ENCODE results near the gene KIRREL3.

KIRREL3 gene

GRCh38 chr11:126942146-126942545 is 58.4 kb downstream of the KIRREL3 start:
- no peak for TF ChIP-seq CTCF (conservative IDR thresholded peaks at IDR 0.05)
- H3K27ac ChIP-seq: peak overlapping the region; percentile 91

DNA sequence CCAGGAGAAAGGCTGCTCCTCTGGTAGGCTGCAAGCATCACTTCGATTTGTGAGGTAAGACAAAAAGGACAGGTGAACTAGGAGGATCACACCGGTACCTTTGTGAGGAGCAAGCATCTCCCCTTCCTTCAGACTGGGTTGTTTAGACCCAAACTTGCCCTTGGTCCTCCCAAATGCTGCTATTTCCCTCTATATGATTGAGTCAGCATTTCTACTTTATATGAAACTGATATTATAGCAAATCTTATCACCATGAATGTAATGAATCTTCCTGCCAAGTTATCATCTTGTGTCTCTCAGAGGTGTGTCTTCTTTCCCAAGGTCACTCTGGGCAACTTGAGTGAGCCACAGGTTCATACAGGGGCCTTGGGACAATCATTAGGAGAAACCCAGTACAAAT is 61.0 kb downstream of the KIRREL3 start:
- TF ChIP-seq CTCF (conservative IDR thresholded peaks at IDR 0.05): no peak
- H3K27ac ChIP-seq: no peak overlapping the region

DNA sequence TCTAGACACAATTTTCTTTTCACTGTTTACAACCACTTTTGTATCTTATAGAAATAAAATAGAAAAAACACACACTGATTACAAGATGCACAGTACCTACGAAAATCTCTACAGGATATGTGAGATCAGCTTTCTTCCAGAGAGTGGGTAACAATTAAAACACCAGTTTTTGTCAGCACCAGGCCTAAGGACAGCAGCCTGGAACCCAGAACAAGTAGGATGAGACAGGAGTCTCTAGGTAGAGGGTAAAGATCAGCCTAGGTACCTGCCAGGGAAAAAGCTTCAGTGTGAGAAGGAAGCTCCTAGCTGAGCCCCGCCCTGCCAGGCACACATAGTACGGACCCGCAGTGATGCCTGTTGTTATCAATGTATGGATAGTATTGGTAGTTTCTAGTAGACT is 61.9 kb downstream of the KIRREL3 start:
- TF ChIP-seq CTCF (conservative IDR thresholded peaks at IDR 0.05): no peak

GRCh38 chr11:126930091-126930841 is 70.3 kb downstream of the KIRREL3 start:
- H3K27ac ChIP-seq: no peak overlapping the region
- TF ChIP-seq CTCF (conservative IDR thresholded peaks at IDR 0.05): no peak

More for the DNA sequence above, 61.9 kb downstream of the KIRREL3 start:
- no peak overlapping the region for H3K27ac ChIP-seq

GRCh38 chr11:126929179-126930061 is 71.2 kb downstream of the KIRREL3 start:
- no peak overlapping the region for H3K27ac ChIP-seq
- no peak for TF ChIP-seq CTCF (conservative IDR thresholded peaks at IDR 0.05)

DNA sequence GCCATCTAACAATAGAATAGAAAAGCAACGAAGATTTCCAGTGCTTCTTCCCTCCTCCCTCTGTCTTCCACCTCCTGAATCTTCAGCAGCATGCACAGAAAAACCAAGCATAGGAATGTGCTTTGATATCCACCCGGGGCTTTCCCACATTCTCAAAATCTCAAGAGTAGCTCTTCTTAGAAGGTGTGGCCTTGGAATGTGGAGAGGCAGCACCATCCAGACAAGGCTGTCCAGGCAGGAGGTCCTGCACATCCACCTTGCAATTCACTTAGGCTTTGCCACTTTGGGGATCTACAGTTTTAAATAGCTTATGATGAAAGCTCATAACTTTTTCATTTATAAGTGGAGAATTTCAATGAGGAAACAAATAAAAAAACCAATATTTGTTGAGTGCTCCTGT is 72.9 kb downstream of the KIRREL3 start:
- H3K27ac ChIP-seq: no peak overlapping the region
- no peak for TF ChIP-seq CTCF (conservative IDR thresholded peaks at IDR 0.05)

- TF ChIP-seq CTCF (conservative IDR thresholded peaks at IDR 0.05): no peak
- H3K27ac ChIP-seq: no peak overlapping the region
Measured at GRCh38 chr11:126926376-126926791, 74.2 kb downstream of the KIRREL3 start.
